Brain microvascular endothelial cell (primary cell): ENCODE measurements around the gene UBE2S.

Experiments
- DNase-seq: peaks from one replicate; pipeline ENCODE4 v3.0.0-alpha.2; 2020
- H3K27ac ChIP-seq: fragments of 250-450 bp; sonication (Bioruptor Pico); 2 replicates; pipeline ENCODE4 v1.5.1; 2020; ENCODE audit warnings: mild to moderate bottlenecking, moderate library complexity
- H3K27me3 ChIP-seq: fragments of 250-450 bp; sonication (Bioruptor Pico); replicated peaks from 2 replicates; pipeline ENCODE4 v1.5.1; 2020; ENCODE audit warnings: mild to moderate bottlenecking
- H3K36me3 ChIP-seq: fragments of 250-450 bp; sonication (Bioruptor Pico); replicated peaks from 2 replicates; pipeline ENCODE4 v1.5.1; 2020; ENCODE audit warnings: mild to moderate bottlenecking
- H3K4me3 ChIP-seq: 2 replicates; pipeline ENCODE4 v1.5.1; 2011; ENCODE audit warnings: low read depth, mild to moderate bottlenecking, control low read depth, low read length, moderate library complexity
- in situ Hi-C: cut with HindIII; loops from 2 replicates; pipeline ENCODE4 v1.10.0; 2017; ENCODE audit warnings: low sequenced_read_pairs, low pct_ligation_motif_present
- TF ChIP-seq, protein P1 (sequence below): IDR thresholded peaks from 2 replicates; pipeline ENCODE4 v1.5.1; 2011; ENCODE audit warnings: low read depth, mild to moderate bottlenecking, moderate library complexity, low read length, control low read depth, inconsistent platforms; ENCODE audit errors: missing control alignments

UBE2S gene

DNA sequence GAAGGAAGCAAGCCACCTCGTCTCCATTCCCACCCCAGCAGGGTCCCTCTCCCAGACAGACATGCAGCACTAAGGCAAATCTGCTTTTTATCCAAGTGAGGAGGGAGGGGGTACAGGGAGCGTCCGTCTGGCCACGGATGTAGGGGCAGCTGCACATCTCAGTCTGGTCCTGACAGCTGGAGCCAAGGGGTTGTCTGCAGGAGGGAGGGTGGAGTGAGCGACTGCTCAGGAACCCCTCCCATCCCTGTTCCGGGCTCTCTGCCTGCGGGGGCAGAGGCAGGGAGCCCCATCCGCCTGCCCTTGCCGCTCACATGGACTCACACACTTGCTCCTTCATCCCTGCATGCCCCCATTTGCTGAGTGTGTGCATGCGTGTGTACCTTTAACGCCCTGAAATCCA is 28.4 kb downstream of the UBE2S start:
- H3K27me3 ChIP-seq: peaks cover 2% of the 10 kb centered on the region
- no peaks in the 10 kb centered on the region for H3K36me3 ChIP-seq
- H3K27ac ChIP-seq: no peak overlapping the region
- no peak overlapping the region for H3K4me3 ChIP-seq
- in situ Hi-C loops: loop anchor here (25.0 kb wide), 1 partner anchor 233 kb away; the partner anchor contains the start of genes ZNF524, ZNF784 and ZNF865
- TF ChIP-seq, protein P1, sequence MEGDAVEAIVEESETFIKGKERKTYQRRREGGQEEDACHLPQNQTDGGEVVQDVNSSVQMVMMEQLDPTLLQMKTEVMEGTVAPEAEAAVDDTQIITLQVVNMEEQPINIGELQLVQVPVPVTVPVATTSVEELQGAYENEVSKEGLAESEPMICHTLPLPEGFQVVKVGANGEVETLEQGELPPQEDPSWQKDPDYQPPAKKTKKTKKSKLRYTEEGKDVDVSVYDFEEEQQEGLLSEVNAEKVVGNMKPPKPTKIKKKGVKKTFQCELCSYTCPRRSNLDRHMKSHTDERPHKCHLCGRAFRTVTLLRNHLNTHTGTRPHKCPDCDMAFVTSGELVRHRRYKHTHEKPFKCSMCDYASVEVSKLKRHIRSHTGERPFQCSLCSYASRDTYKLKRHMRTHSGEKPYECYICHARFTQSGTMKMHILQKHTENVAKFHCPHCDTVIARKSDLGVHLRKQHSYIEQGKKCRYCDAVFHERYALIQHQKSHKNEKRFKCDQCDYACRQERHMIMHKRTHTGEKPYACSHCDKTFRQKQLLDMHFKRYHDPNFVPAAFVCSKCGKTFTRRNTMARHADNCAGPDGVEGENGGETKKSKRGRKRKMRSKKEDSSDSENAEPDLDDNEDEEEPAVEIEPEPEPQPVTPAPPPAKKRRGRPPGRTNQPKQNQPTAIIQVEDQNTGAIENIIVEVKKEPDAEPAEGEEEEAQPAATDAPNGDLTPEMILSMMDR: no peak
- no peak for DNase-seq

DNA sequence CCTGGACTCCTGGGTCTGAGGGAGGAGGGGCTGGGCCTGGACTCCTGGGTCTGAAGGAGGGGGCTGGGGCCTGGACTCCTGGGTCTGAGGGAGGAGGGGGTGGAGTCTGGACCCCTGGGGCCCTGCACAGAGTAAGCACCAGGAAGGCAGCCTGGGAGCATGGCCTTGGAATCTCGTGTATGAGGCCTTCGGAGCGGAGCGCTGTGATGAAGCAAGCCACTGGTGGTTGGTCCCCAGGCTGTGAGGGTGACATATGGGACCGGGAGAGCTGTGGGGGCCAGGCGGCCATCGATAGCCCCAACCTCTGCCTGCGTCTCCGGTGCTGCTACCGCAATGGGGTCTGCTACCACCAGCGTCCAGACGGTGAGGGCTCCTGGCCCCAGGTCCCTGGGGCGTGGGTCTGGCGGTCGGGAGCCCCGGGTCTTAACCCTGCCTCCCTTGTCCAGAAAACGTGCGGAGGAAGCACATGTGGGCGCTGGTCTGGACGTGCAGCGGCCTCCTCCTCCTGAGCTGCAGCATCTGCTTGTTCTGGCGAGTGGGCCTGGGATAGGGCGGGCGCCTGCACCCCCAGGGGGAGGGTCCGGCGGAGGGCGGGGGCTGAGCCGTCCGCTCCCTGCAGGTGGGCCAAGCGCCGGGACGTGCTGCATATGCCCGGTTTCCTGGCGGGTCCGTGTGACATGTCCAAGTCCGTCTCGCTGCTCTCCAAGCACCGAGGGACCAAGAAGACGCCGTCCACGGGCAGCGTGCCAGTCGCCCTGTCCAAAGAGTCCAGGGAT is 30.0 kb downstream of the UBE2S start:
- Histone ChIP-seq H3K36me3 (no peaks in the 10 kb centered on the region), H3K27me3 (peaks cover 2% of the 10 kb centered on the region), H3K27ac (no peak overlapping the region), H3K4me3 (no peak overlapping the region)
- no peak for DNase-seq
- TF ChIP-seq, protein P1: no peak
- in situ Hi-C loops: loop anchor here (25.0 kb wide), 1 partner anchor 235 kb away; the partner anchor contains the start of genes ZNF524, ZNF784 and ZNF865

- H3K36me3 ChIP-seq: no peaks in the 10 kb centered on the region
- no peak for DNase-seq
- TF ChIP-seq, protein P1: no peak
- H3K4me3 ChIP-seq: no peak within 1 kb of the TSS
- H3K27ac ChIP-seq: no peak within 1 kb of the TSS
- in situ Hi-C loops: loop anchor here (25.0 kb wide), 1 partner anchor 236 kb away; the partner anchor contains the start of genes ZNF524, ZNF784 and ZNF865
- peaks cover 2% of the 10 kb centered on the region for H3K27me3 ChIP-seq
Observed at GRCh38 chr19:55376241-55376933, 31.2 kb downstream of the UBE2S start, which contains the start of gene TMEM190. TSS of gene TMEM190 (plus strand) at chr19:55376826. CDS start at chr19:55376854, 28 bp downstream.

DNA sequence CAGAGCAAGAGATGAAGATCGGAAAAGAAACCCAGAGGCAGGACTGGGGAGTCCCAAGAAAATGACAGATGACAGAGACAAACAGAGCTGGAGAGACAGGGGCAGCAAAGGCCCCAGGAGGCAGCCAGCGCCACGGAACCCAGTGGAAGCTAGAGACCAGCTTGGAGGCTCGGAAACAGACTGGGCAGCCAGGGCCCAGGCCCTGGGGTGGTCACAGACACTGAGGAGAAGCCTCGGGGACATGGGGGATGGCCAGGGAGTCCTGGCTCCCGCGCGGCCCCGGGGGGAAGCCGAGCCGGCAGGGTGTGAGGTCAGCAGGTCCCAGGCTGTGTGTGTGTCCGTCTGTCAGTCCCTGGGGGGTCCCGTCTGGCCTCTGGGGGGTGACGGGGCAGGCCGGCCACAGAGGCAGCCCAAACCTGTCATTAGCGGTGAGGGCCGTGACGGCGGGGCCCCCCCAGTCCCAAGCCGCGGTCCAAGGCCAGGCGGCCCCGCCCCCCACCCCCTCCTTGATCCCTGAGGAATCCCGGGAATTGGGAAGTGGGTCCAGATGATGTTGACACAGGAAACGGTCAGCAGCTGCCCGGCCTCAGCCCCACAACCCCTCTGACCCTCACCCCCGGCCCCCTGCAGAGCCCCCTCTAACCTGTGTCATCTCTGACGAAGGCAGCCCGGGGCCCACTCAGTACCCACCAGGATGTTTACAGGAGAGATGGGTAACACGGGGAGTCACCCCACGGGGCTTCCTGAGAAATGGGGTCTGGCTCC is 33.4 kb downstream of the UBE2S start:
- peaks cover 2% of the 10 kb centered on the region for H3K27me3 ChIP-seq
- no peak overlapping the region for H3K27ac ChIP-seq
- in situ Hi-C loops: no loop called here
- TF ChIP-seq, protein P1: no peak
- no peak for DNase-seq
- no peaks in the 10 kb centered on the region for H3K36me3 ChIP-seq
- H3K4me3 ChIP-seq: no peak overlapping the region

DNA sequence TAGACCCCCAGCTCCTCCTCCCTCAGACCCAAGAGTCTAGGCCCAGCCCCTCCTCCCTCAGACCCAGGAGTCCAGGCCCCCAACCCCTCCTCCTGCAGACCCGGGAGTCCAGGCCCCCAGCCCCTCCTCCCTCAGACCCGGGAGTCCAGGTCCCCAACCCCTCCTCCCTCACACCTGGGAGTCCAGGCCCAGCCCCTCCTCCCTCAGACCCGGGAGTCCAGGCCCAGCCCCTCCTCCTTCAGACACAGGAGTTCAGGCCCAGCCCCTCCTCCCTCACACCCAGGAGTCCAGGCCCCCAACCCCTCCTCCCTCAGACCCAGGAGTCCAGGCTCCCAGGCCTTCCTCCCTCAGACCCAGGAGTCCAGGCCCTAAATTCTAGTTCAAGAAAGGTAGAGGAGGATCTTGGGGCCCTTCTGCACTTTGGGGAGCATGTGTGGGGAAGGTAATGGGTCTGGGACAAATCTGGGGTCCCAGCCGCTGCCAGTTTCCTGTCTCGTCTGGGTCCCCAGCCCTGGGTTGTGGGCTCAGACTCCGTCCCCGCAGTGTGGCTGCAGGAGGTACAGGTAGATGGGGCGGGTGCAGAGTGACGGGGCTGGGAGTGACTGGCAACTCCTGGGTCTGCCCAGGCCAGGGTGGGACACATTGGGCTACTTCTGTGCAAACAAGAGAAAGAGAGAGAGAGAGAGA is 34.1 kb downstream of the UBE2S start:
- Histone ChIP-seq H3K27ac (no peak overlapping the region), H3K36me3 (no peaks in the 10 kb centered on the region), H3K27me3 (peaks cover 2% of the 10 kb centered on the region), H3K4me3 (no peak overlapping the region)
- DNase-seq: no peak
- in situ Hi-C loops: no loop called here
- TF ChIP-seq, protein P1: no peak
